HEK293 (cell line): ENCODE measurements around the gene SLC2A4.

ENCODE experiments used
- CTCF ChIA-PET: fragments of 350-600 bp; formaldehyde crosslinking; extraction: SDS; loops from one replicate; lab custom pipeline; 2021; ENCODE audit warnings: antibody characterized with exemption; lab: Yijun Ruan, JAX
- POLR2A ChIA-PET: fragments of 300-600 bp; formaldehyde crosslinking; extraction: SDS; loops from one replicate; lab custom pipeline; 2020; ENCODE audit warnings: antibody characterized with exemption, inconsistent platforms; lab: Yijun Ruan, JAX
- H3K27ac ChIP-seq: fragments of 200-500 bp; sonication (Bioruptor generic); 2 replicates; pipeline ENCODE4 v1.5.1; 2014; ENCODE audit warnings: low read depth, low read length, control low read depth, inconsistent platforms; ENCODE audit errors: extremely low read depth
- H3K36me3 ChIP-seq, 2 experiments: fragments of 200-500 bp in 1 of 2; sonication (Bioruptor generic) in 1 of 2; 1 replicate in 1 of 2; 2 replicates in 1 of 2; pipeline ENCODE4 v1.5.1; 2014 to 2017; ENCODE audit warnings: inconsistent platforms in 2 of 2, low read length in 2 of 2; ENCODE audit not compliant: control insufficient read depth in 2 of 2, insufficient read depth in 1 of 2
- H3K4me1 ChIP-seq: fragments of 200-500 bp; sonication (Bioruptor generic); 2 replicates; pipeline ENCODE4 v1.5.1; 2014; ENCODE audit warnings: mild to moderate bottlenecking, low read length, inconsistent platforms; ENCODE audit not compliant: control insufficient read depth, insufficient read depth
- H3K4me3 ChIP-seq: 2 replicates; pipeline ENCODE4 v1.5.1; 2011; ENCODE audit warnings: low read depth, mild to moderate bottlenecking, control low read depth, low read length, moderate library complexity
- H3K9me3 ChIP-seq: fragments of 200-500 bp; sonication (Bioruptor generic); 2 replicates; pipeline ENCODE4 v1.5.1; 2014; ENCODE audit warnings: low read depth, low read length, inconsistent platforms; ENCODE audit not compliant: control insufficient read depth, insufficient read depth
- HOXC10 ChIP-seq: sonication (generic); formaldehyde crosslinking; IDR thresholded peaks from 2 replicates; pipeline ENCODE4 v1.8.1; 2023; ENCODE audit warnings: mild to moderate bottlenecking, missing genetic modification reagents
- MEIS1 ChIP-seq: sonication (generic); formaldehyde crosslinking; IDR thresholded peaks from 2 replicates; pipeline ENCODE4 v1.8.1; 2022; ENCODE audit warnings: missing genetic modification reagents, mild to moderate bottlenecking, borderline replicate concordance
- SCRT1 ChIP-seq: fragments of 450-650 bp; formaldehyde crosslinking; IDR thresholded peaks from 2 replicates; pipeline ENCODE4 v1.5.1; 2016; ENCODE audit warnings: missing biosample characterization, missing genetic modification characterization, borderline replicate concordance
- YY2 ChIP-seq: fragments of 450-650 bp; formaldehyde crosslinking; IDR thresholded peaks from 2 replicates; pipeline ENCODE4 v1.5.1; 2016; ENCODE audit warnings: missing biosample characterization, missing genetic modification characterization
- ZFP41 ChIP-seq: fragments of 450-650 bp; formaldehyde crosslinking; IDR thresholded peaks from 2 replicates; pipeline ENCODE4 v1.5.1; 2016; ENCODE audit warnings: missing biosample characterization, missing genetic modification characterization, borderline replicate concordance
- ZNF10 ChIP-seq: fragments of 450-650 bp; formaldehyde crosslinking; IDR thresholded peaks from 2 replicates; pipeline ENCODE4 v1.5.1; 2017; ENCODE audit warnings: missing biosample characterization, missing genetic modification characterization
- ZNF280C ChIP-seq: fragments of 450-650 bp; formaldehyde crosslinking; IDR thresholded peaks from 2 replicates; pipeline ENCODE4 v1.5.1; 2016; ENCODE audit warnings: missing biosample characterization, missing genetic modification characterization
- ZNF311 ChIP-seq: fragments of 450-650 bp; formaldehyde crosslinking; IDR thresholded peaks from 2 replicates; pipeline ENCODE4 v1.5.1; 2017; ENCODE audit warnings: missing biosample characterization, missing genetic modification characterization, borderline replicate concordance
- ZNF354C ChIP-seq: fragments of 450-650 bp; formaldehyde crosslinking; IDR thresholded peaks from 2 replicates; pipeline ENCODE4 v1.5.1; 2016; ENCODE audit warnings: missing biosample characterization, missing genetic modification characterization, low read depth, borderline replicate concordance
- ZNF426 ChIP-seq: fragments of 450-650 bp; formaldehyde crosslinking; IDR thresholded peaks from 2 replicates; pipeline ENCODE4 v1.5.1; 2017; ENCODE audit warnings: missing biosample characterization, missing genetic modification characterization, mild to moderate bottlenecking, inconsistent platforms, moderate library complexity
- ZNF48 ChIP-seq: fragments of 450-650 bp; formaldehyde crosslinking; IDR thresholded peaks from 2 replicates; pipeline ENCODE4 v1.5.1; 2016; ENCODE audit warnings: missing biosample characterization, missing genetic modification characterization
- ZNF600 ChIP-seq: fragments of 450-650 bp; formaldehyde crosslinking; IDR thresholded peaks from 2 replicates; pipeline ENCODE4 v1.5.1; 2016; ENCODE audit warnings: missing biosample characterization, missing genetic modification characterization
- ZNF623 ChIP-seq: fragments of 450-650 bp; formaldehyde crosslinking; IDR thresholded peaks from 2 replicates; pipeline ENCODE4 v1.5.1; 2016; ENCODE audit warnings: missing biosample characterization, missing genetic modification characterization
- ZNF645 ChIP-seq: fragments of 450-650 bp; formaldehyde crosslinking; IDR thresholded peaks from 2 replicates; pipeline ENCODE4; 2016; ENCODE audit warnings: missing biosample characterization, missing genetic modification characterization
- ZNF837 ChIP-seq: fragments of 450-650 bp; formaldehyde crosslinking; IDR thresholded peaks from 2 replicates; pipeline ENCODE4 v1.5.1; 2016; ENCODE audit warnings: missing biosample characterization, missing genetic modification characterization
- ZNF843 ChIP-seq: fragments of 450-650 bp; formaldehyde crosslinking; IDR thresholded peaks from 2 replicates; pipeline ENCODE4 v1.5.1; 2016; ENCODE audit warnings: missing biosample characterization, missing genetic modification characterization
- ZSCAN4 ChIP-seq: fragments of 450-650 bp; formaldehyde crosslinking; IDR thresholded peaks from 2 replicates; pipeline ENCODE4 v1.5.1; 2017; ENCODE audit warnings: missing biosample characterization, missing genetic modification characterization

The SLC2A4 gene

DNA sequence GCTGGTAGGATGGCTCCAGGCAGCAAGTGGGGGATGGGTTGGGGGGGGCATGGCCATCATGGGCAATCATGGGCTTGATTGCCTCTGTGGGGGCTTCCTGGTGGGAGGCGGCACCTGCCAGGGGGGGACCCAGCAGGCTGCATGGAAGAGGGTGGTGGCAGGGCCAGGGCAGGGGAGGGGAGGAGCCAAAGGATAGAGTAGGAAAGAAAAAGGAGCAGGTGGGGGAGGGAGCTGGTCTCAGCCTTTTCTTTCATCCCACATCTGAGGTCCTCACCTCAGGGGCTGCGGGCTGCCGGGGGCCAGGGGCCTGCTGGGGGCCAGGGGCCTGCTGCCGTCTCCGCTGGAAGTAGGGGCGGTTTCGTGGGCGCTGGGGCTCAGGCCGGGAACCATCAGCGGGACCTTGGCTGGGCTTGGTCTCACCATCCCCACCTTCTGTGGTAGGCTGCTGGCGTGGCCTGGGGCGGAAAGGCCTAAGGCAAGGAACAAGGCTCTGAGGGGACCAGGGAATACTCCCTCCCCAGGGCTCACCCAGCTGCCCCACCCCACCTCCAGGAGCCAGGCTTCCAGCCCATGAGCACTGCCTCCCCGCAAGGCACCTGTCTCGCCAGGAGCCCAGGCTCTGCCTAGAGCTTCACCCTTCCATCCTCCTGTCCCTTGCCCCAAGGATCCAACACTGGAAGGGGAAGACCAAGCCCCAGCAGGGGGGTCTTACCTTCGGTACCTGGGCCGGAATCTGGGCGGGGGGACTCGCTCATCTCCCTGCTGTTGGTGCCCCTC lies 7.9 kb downstream of the SLC2A4 start:
- no peak overlapping the region for H3K4me3 ChIP-seq
- no peaks in the 10 kb centered on the region for H3K9me3 ChIP-seq
- ChIA-PET CTCF (interaction anchor here (0.6 to 1.1 kb wide), 2 partner anchors 9 to 759 kb away, joined by 3 read pairs; no protein-coding TSS in a partner anchor), POLR2A (no interaction called here)
- no peaks in the 10 kb centered on the region for H3K36me3 ChIP-seq
- no peaks in the 10 kb centered on the region; the same call in 1 of the 2 replicates for H3K4me1 ChIP-seq
- TF ChIP-seq ZNF10 (tag by site-specific recombination) (no peak), ZNF426 (tag by site-specific recombination) (no peak), ZNF623 (tag by site-specific recombination) (0 out of 2 replicates have a peak, but pooled peaks have one; percentile 14)
- TF ChIP-seq, all 188 proteins: peak for 1
- no peak overlapping the region for H3K27ac ChIP-seq

DNA sequence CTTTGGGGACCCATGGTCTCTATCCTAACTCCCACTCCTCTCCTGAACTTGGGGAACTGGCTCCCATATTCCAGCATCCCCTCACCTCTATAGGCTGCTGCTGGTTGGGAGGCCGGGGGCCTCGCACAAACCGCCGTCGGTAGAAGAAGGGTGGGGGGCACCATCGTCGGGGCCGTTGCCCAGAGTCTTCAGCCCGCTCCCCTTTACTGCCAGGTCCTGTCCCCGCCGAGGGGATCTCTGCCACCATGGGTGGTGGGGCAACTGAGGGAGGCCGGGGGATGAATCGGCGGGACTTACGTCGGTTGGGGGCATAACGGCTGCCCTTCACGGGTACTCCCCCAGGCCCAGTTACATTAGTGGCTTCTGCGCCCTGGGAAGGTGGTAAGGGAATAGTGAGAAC lies 8.6 kb downstream of the SLC2A4 start:
- CTCF ChIA-PET: interaction anchor here (2.8 kb wide), 1 partner anchor 244 kb away, joined by 13 read pairs; no protein-coding TSS in a partner anchor
- POLR2A ChIA-PET: interaction anchor here (0.5 kb wide), 1 partner anchor 13 kb away, joined by 4 read pairs; no protein-coding TSS in a partner anchor
- H3K4me3 ChIP-seq: no peak overlapping the region
- peaks cover 3% of the 10 kb centered on the region; the same call in 1 of the 2 replicates for H3K4me1 ChIP-seq
- H3K27ac ChIP-seq: no peak overlapping the region
- H3K9me3 ChIP-seq: no peaks in the 10 kb centered on the region
- no peaks in the 10 kb centered on the region for H3K36me3 ChIP-seq
- TF ChIP-seq YY2 (tag by site-specific recombination): no peak
- TF ChIP-seq ZNF843 (tag by site-specific recombination): no peak
- no peak for TF ChIP-seq SCRT1
- TF ChIP-seq HOXC10 (CRISPR knock-in tag): no peak
- no peak for TF ChIP-seq ZNF354C
- no peak for TF ChIP-seq ZFP41 (tag by site-specific recombination)
- no peak for TF ChIP-seq ZNF426 (tag by site-specific recombination)
- TF ChIP-seq ZNF645: no peak
- no peak for TF ChIP-seq ZNF280C (tag by site-specific recombination)
- no peak for TF ChIP-seq ZSCAN4
- no peak for TF ChIP-seq ZNF600 (tag by site-specific recombination)
- TF ChIP-seq MEIS1 (CRISPR knock-in tag): no peak
- no peak for TF ChIP-seq ZNF311
- TF ChIP-seq ZNF48 (tag by site-specific recombination): no peak
- TF ChIP-seq ZNF837 (tag by site-specific recombination): no peak
